SJSA1 (cell line): ENCODE measurements around the gene THAP11. TPM values are rescaled to one million over a fixed set of nuclear protein-coding genes. Genes with fewer than 3 reads are reported as not detected.
"Not testable (repeated sequence)": the region's sequence is repeated elsewhere in the genome, so short reads cannot be mapped to it uniquely, and the experiment has no call there.

Source experiments
- DNase-seq, 2 experiments: peaks; one replicate each; pipeline ENCODE4 v3.0.0-alpha.2; 2015 to 2020; ENCODE audit warnings: low spot score in 2 of 2, low read depth in 1 of 2
- H3K27ac ChIP-seq: fragments of 250-450 bp; sonication (Bioruptor Pico); 2 replicates; pipeline ENCODE4 v1.5.1; 2020; ENCODE audit warnings: mild to moderate bottlenecking, moderate library complexity
- H3K27me3 ChIP-seq: fragments of 250-450 bp; sonication (Bioruptor Pico); replicated peaks from 2 replicates; pipeline ENCODE4 v1.5.1; 2020; ENCODE audit warnings: mild to moderate bottlenecking, moderate library complexity
- H3K36me3 ChIP-seq: fragments of 250-450 bp; sonication (Bioruptor Pico); 2 replicates; pipeline ENCODE4 v1.5.1; 2020; ENCODE audit warnings: mild to moderate bottlenecking
- H3K4me1 ChIP-seq: fragments of 250-450 bp; sonication (Bioruptor Pico); replicated peaks from 2 replicates; pipeline ENCODE4 v1.6.1; 2021; ENCODE audit warnings: mild to moderate bottlenecking
- H3K4me3 ChIP-seq: fragments of 250-450 bp; sonication (Bioruptor Pico); 2 replicates; pipeline ENCODE4 v1.5.1; 2020; ENCODE audit warnings: mild to moderate bottlenecking
- H3K9me3 ChIP-seq: fragments of 250-450 bp; sonication (Bioruptor Pico); replicated peaks from 2 replicates; pipeline ENCODE4 v1.5.1; 2020; ENCODE audit warnings: mild to moderate bottlenecking
- total RNA-seq: library from RNA; depleted of rRNA; stranded (reverse); fragments of >200 nt; shearing (Covaris generic); gene quantifications from 2 replicates; pipeline ENCODE4 v1.2.3, GENCODE V29; 2014

The THAP11 gene
- total RNA-seq, 1 experiment from 2014 or later, result 45.2 TPM

DNA sequence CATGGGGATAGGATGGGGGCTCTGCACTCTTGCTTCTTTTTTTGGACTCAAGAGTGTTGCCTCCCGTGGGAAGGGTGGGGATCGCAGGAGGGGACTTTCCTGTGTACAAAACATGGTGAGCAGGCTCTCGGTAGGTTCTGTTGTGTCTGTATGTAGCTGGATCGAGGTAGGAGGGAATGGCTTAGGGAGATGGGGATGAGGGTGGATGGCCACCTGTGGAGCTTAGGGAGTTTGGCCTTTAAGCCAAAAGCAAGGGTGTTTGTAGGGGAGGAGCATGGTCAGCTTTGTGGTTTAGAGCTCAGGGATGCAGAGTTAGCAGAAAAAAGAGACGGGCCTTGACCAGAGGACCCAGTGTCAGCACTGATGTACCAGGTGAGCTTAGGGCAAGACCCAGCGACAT is 19.8 kb downstream of the THAP11 start:
- no peak for DNase-seq
- Histone ChIP-seq H3K36me3 (peaks cover 66% of the 10 kb centered on the region), H3K9me3 (no peaks in the 10 kb centered on the region), H3K4me1 (peaks cover 25% of the 10 kb centered on the region), H3K27me3 (no peaks in the 10 kb centered on the region), H3K4me3 (no peak overlapping the region), H3K27ac (no peak overlapping the region)

DNA sequence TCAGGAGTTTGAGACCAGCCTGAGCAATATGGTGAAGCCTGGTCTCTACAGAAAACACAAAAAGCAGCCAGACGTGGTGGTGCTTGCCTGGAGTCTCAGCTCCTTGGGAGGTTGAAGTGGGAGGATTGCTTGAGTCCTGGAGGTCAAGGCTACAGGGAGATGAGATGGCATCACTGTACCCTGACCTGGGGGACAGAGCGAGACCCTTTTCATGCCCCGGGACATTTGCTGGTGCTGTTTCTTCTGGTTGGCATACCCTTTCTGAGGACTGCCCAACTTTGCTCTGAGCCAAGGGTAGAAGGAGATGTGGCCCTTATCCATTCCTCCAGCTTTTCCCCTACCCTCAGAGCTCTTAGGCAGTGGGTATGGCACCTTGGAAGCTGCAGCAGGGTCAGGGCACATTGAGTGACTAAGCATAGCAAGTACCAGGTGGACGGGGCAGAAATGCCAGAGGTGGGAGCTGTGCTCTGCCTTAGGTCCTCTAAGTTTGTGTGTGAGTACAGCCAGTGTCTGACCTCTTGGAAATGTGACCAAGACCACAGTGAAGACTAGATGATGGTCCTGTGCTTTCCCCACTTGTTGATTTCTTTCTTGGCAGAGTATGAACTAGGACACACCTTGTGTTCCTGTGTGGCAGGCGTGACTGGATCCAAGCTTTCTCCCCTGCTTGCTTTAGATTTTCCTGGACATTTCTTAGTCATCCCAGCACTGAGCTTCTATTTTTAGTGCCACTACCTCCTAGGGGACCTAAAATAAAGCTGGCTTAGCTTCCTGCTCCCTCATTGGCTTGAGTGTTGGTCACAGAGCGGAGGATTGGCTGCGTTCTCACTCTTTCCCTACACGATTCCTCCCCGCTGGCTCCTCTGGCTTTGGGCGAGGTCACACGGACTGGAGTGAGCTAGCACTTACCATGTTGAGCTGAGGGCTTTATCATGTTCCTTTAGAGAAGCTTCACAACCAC is 20.8 kb downstream of the THAP11 start:
- DNase-seq, result no peak
- H3K27ac ChIP-seq, result no peak overlapping the region
- H3K4me1 ChIP-seq, result peaks cover 16% of the 10 kb centered on the region
- H3K4me3 ChIP-seq, result no peak overlapping the region
- peaks cover 75% of the 10 kb centered on the region for H3K36me3 ChIP-seq
- no peaks in the 10 kb centered on the region for H3K27me3 ChIP-seq
- H3K9me3 ChIP-seq, result no peaks in the 10 kb centered on the region

DNA sequence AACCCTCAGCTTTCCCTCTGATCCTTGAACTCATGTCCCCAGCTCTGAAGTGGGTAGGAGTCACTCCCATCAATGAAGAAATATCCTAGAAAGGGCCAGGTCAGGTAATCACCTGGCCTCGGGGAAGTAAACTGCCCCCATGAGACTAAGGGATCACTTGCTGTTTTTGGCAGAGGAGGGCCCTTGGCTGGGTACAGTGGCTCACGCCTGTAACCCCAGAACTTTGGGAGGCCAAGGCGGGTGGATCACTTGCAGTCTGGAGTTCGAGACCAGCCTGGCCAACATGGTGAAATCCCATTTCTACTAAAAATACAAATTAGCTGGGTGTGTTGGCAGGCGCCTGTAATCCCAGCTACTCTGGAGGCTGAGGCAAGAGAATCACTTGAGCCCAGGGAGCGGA is 21.9 kb downstream of the THAP11 start:
- not testable (repeated sequence) for H3K27ac ChIP-seq, H3K27me3 ChIP-seq, H3K9me3 ChIP-seq, DNase-seq, H3K4me3 ChIP-seq
- peaks cover 82% of the 10 kb centered on the region for H3K36me3 ChIP-seq
- H3K4me1 ChIP-seq, result peaks cover 11% of the 10 kb centered on the region

DNA sequence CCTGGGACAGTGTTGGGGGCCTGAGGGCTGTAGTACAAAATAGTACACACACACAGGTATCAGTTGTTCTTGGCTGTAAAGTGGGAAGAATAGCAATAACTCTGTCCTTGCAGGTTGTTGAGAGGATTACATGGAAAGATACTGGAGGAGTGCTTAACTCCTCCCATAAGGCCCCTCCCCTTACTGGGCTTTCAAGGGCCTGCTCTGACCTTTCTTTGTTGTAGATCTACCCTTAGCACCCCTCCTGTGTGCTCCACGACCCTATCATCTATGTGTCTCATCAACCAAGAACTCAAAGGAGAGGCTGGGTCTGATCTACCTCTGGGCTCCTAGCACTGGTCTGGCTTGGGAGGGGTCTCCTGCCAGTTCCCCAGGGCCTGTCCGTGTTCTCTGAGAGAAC is 22.5 kb downstream of the THAP11 start:
- no peak overlapping the region for H3K27ac ChIP-seq
- no peak overlapping the region for H3K4me3 ChIP-seq
- no peak for DNase-seq
- H3K27me3 ChIP-seq, result no peaks in the 10 kb centered on the region
- H3K36me3 ChIP-seq, result peaks cover 88% of the 10 kb centered on the region
- H3K9me3 ChIP-seq, result no peaks in the 10 kb centered on the region
- H3K4me1 ChIP-seq, result peaks cover 11% of the 10 kb centered on the region

DNA sequence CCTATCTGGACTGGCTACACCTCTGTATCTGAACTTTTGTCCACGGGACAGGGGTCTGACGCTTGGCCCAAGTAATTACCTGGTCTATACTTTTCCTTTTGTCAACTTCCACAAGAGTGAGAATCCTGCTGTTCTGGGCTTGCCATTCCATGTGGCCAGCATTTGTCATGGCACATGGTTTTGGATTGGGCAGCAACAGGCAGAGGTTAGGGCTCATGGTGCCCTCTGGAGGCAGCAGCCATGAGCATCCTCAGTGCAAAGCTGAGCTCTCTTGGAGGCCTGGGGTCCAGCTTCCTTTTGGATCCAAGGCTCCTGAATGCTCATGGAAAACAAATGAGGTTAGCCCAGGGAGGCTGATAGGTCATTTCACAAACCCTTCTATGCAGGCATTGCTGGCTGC is 23.2 kb downstream of the THAP11 start:
- H3K27me3 ChIP-seq, result no peaks in the 10 kb centered on the region
- no peak overlapping the region for H3K27ac ChIP-seq
- H3K9me3 ChIP-seq, result no peaks in the 10 kb centered on the region
- H3K4me3 ChIP-seq, result no peak overlapping the region
- DNase-seq, result peak in 1 of 2 experiments; percentile 27
- peaks cover 10% of the 10 kb centered on the region for H3K4me1 ChIP-seq
- peaks cover 91% of the 10 kb centered on the region for H3K36me3 ChIP-seq

DNA sequence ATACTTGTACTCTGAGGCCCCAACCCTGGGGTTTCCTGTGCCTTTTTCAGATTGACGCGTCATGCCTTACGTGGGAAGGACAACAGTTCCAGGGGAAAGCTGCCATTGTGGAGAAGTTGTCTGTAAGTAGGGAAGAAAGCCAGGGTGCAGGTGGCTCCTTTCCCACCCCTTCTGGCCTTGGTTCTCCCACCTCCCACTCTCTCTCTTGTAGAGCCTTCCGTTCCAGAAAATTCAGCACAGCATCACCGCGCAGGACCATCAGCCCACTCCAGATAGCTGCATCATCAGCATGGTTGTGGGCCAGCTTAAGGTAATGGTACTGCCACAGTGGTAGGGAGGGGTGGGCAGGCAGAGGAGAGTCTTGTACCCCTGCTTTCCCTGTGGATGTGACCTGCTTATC is 26.2 kb downstream of the THAP11 start:
- Histone ChIP-seq H3K4me3 (no peak overlapping the region), H3K9me3 (no peaks in the 10 kb centered on the region), H3K27ac (no peak overlapping the region), H3K4me1 (peaks cover 4% of the 10 kb centered on the region), H3K27me3 (no peaks in the 10 kb centered on the region), H3K36me3 (peaks cover 88% of the 10 kb centered on the region)
- no peak for DNase-seq

DNA sequence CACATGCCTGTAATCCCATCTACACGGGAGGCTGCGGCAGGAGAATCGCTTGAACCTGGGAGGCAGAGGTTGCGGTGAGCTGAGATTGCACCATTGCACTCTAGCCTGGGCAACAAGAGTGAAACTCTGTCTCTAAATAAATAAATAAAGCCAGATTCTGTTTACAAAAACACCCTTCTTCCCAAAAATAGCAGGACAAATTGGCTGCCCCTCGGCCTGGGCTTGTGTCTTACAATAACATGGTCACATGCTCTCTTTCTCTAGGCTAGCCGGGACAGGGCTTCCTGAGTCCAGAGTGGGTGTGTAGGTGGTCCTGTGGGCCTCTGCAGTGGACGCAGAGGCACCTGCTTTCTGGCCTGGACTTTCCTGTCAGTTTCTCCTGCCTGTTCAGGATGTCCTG is 27.5 kb downstream of the THAP11 start:
- no peaks in the 10 kb centered on the region for H3K27me3 ChIP-seq
- H3K9me3 ChIP-seq, result no peaks in the 10 kb centered on the region

DNA sequence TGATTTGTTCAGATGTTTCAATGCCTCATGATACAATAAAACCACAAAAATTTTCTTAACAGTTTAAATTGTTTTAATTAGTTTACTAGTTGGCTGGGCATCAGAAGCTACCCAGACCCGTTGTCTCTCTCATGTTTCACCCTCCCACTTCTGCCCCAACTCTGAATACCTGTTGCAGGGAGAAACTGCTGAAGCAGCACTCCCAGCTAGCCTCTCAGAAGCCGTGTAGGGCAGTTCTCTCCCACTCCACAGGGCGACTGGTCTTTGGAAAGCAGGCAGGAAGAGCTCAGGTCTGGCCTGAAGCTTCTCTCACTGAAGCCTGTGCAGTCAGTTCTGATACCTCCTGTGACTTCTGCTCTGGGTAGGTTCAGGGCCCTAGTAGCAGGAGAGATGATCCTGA is 29.1 kb downstream of the THAP11 start:
- no peak for DNase-seq
- Histone ChIP-seq H3K36me3 (peaks cover 84% of the 10 kb centered on the region), H3K4me3 (no peak overlapping the region), H3K4me1 (peaks cover 17% of the 10 kb centered on the region), H3K27me3 (no peaks in the 10 kb centered on the region), H3K27ac (no peak overlapping the region), H3K9me3 (no peaks in the 10 kb centered on the region)

More for the DNA sequence above, 27.5 kb downstream of the THAP11 start:
- peaks cover 85% of the 10 kb centered on the region for H3K36me3 ChIP-seq
- peaks cover 17% of the 10 kb centered on the region for H3K4me1 ChIP-seq
- DNase-seq, result no peak
- no peak overlapping the region for H3K4me3 ChIP-seq
- H3K27ac ChIP-seq, result no peak overlapping the region

DNA sequence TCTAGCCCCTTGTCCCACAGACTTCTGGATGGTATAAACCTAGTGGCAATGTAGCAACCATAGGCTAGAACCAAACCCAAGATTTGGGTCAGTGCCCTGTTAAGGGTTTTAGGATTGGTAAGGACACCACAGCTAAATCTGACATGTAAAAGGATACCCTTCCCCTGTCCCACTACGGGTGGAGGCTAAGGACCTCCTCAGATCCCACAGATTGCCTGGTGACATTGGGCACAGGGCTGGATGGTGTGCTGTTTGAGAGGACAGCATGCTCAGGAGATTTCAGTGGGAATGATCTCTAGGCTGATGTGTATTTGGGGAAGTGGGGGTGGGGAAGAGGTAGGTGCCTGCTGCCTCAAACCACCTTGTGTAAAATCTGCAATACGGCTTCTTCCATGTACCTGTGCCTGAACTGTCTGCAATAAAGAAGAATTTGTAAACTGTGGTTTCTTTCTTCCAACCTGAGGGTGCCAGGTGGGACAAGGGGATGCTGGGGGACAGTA is 30.1 kb downstream of the THAP11 start:
- DNase-seq, result no peak
- H3K4me3 ChIP-seq, result peak overlapping the region; percentile 94
- H3K27ac ChIP-seq, result no peak overlapping the region; the same call in 1 of the 2 replicates
- no peaks in the 10 kb centered on the region for H3K27me3 ChIP-seq
- peaks cover 84% of the 10 kb centered on the region for H3K36me3 ChIP-seq
- no peaks in the 10 kb centered on the region for H3K9me3 ChIP-seq
- H3K4me1 ChIP-seq, result peaks cover 17% of the 10 kb centered on the region

DNA sequence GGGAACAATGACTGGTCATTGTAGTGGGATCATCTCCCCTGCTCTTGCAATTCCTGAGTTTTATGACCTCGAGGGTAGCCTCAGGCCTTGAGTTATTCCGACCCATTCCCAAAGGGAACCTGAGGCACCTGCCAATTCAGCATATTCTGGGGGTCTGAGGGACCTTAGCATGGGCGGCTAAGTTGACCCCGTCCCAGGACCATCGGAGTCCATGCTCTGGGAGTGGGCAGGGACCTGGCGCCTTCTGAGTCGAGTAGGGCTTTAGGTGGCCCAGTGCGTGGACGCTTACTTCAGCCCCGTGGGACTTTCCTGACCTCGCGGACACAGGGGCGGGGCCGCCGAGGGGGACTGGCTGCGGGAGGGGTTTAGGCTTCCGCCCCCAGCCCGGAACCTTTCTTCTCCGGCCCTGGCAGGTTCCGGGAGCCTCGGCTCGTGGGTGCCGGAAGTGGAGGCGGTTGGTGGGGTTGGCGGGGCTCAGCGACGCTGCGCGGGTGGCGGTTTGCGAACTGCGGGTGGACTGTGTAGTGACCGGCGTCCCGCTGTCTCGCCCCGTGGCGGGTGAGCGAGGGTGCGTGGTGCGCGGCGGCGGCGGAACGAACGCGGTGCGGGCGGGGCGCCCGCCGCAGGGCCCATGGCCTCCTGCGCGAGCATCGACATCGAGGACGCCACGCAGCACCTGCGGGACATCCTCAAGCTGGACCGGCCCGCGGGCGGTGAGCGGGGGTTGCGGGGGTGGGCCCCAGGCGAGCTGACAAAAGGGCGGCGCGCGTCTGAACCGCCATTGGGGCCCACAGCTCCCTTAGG is 30.7 kb downstream of the THAP11 start, which contains the start of gene EDC4:
Gene EDC4, plus strand, starts transcription at position 422 of the 804 bp plus-strand sequence. Its CDS starts 210 bp downstream, at position 632.
- Histone ChIP-seq H3K27me3 (no peaks in the 10 kb centered on the region), H3K4me1 (peaks cover 17% of the 10 kb centered on the region), H3K36me3 (peaks cover 85% of the 10 kb centered on the region), H3K4me3 (peak within 1 kb of the TSS; percentile 94), H3K27ac (peak within 1 kb of the TSS; percentile 73), H3K9me3 (no peaks in the 10 kb centered on the region)
- DNase-seq, result peak; percentile 80 to 86

DNA sequence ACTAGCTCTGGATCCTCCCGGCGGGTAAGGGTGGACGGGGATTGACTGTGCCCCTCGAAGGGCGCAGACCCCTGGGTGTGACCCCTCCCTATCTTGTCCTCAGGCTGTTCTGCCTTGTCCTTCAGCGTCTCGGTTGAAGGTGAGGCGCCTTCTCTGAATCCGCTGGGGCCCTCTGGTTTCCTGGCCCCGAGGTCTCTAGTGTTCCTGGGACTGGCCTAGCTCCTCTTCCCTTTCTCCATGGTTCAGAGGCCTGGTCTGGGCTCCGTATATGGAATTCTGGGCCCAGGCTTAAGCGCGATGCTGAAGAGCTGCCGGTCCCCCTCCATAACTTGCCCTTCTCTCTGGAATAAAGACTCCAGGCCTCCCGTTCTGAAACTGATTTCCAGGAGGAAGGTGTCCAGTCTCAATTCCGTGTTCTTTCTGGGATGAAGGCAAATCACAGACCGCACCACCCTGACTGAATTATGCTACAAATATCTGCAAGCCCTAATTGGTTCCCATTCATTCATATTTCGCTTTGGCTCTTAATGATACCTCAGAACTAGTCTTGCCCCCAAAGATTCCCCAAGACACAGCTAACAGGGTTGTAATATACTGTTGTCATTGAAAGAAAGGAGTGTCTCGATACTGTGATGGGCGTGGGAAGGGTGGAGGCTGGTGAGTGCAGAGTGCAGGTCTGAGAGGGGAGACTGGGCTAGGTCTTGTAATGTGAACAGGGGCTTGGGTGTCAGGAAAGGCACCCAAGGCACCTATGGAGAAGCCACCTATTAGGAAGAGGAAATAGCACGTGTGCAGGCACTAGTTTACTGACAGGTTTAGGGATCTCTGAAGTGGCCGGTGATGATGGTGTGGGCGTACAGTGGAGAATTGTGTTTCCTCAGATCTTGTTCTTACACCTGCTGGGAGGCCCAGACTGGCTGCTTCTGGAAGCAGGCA is 31.6 kb downstream of the THAP11 start:
- peak in 1 of 2 experiments; percentile 33 for DNase-seq
- Histone ChIP-seq H3K4me1 (peaks cover 17% of the 10 kb centered on the region), H3K36me3 (peaks cover 85% of the 10 kb centered on the region), H3K4me3 (peak overlapping the region; percentile 94), H3K9me3 (no peaks in the 10 kb centered on the region), H3K27ac (peak overlapping the region; percentile 73), H3K27me3 (no peaks in the 10 kb centered on the region)

DNA sequence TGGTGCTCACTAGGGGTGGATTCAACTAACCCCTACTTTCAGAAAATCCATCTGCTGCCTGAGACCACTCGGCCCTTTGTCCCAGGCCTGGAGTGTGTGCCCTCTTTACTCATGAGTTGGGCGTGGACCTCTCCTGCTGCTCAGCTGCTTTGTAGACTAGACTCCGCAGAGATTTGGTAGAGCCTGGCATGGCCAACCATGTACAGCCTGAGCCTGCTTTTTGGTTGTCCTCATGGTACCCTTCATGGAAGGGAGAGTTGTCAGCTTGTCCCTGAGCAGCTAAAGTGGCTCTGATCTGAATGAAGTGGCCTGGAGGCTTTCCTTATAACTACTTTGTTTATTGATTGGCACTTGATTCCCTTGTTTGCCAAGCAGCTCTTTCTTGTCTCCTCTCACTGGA is 32.3 kb downstream of the THAP11 start:
- Histone ChIP-seq H3K9me3 (no peaks in the 10 kb centered on the region), H3K27ac (no peak overlapping the region), H3K36me3 (peaks cover 85% of the 10 kb centered on the region), H3K4me1 (peaks cover 17% of the 10 kb centered on the region), H3K27me3 (no peaks in the 10 kb centered on the region), H3K4me3 (peak overlapping the region; percentile 94; the same call in 1 of the 2 replicates)
- no peak for DNase-seq

DNA sequence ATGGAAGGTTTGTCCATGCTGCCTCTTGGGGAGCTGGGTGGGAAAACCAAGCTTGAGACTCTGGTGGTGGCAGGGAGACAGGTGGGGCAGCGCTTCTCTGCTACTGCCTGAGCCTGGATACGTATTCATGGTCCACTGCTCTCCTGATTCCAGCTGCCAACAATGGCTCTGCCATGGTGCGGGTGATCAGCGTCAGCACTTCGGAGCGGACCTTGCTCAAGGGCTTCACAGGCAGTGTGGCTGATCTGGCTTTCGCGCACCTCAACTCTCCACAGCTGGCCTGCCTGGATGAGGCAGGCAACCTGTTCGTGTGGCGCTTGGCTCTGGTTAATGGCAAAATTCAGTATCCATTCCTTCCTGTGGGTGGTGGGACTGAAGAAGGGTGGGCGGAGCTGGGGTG is 34.9 kb downstream of the THAP11 start:
- Histone ChIP-seq H3K4me3 (no peak overlapping the region), H3K27ac (no peak overlapping the region), H3K9me3 (no peaks in the 10 kb centered on the region), H3K27me3 (no peaks in the 10 kb centered on the region), H3K4me1 (peaks cover 17% of the 10 kb centered on the region), H3K36me3 (peaks cover 88% of the 10 kb centered on the region)
- DNase-seq, result no peak
